H1 (cell line): ENCODE data around the gene HS3ST5.

Experiments
- ATF2 ChIP-seq: IDR thresholded peaks from 2 replicates; pipeline ENCODE4 v1.6.1; 2012; ENCODE audit warnings: low read length, inconsistent platforms
- CBX5 ChIP-seq: fragments of 300-800, 300-1000 bp; sonication (generic); IDR thresholded peaks from 2 replicates; pipeline ENCODE4 v1.7.1; 2016; ENCODE audit warnings: antibody characterized with exemption, low read length, low read depth
- CTCF ChIP-seq, 3 experiments: IDR thresholded peaks; 1 replicate in 2 of 3; 2 replicates in 1 of 3; pipeline versions ENCODE4 v1.5.1 to v1.6.1; 2011; ENCODE audit warnings: low read length in 3 of 3, mild to moderate bottlenecking in 3 of 3, inconsistent platforms in 2 of 3, low read depth in 1 of 3, moderate library complexity in 1 of 3; ENCODE audit not compliant: insufficient read depth in 1 of 3; ENCODE audit errors: control extremely low read depth in 1 of 3
- EZH2 ChIP-seq: fragments of 200-600 bp; sonication (generic); IDR thresholded peaks from 2 replicates; pipeline ENCODE4 v1.7.1; 2012; ENCODE audit warnings: low read depth, mild to moderate bottlenecking, moderate library complexity, low read length, inconsistent platforms; ENCODE audit not compliant: severe bottlenecking
- GTF2F1 ChIP-seq: IDR thresholded peaks from 2 replicates; pipeline ENCODE4 v1.6.1; 2012; ENCODE audit warnings: low read depth, low read length, improper control_type of control experiment, borderline replicate concordance
- POLR2AphosphoS5 ChIP-seq: IDR thresholded peaks from 2 replicates; pipeline ENCODE4 v1.6.1; 2011; ENCODE audit warnings: low read depth, low read length
- SIX5 ChIP-seq: IDR thresholded peaks from 2 replicates; pipeline ENCODE4 v1.6.1; 2011; ENCODE audit warnings: mild to moderate bottlenecking, low read depth, low read length
- TAF1 ChIP-seq: IDR thresholded peaks from 2 replicates; pipeline ENCODE4 v1.6.1; 2011; ENCODE audit warnings: mild to moderate bottlenecking, low read depth, low read length
- TCF12 ChIP-seq: IDR thresholded peaks from 2 replicates; pipeline ENCODE4 v1.6.1; 2011; ENCODE audit warnings: low read depth, mild to moderate bottlenecking, low read length

- no peak for TF ChIP-seq TAF1
- TF ChIP-seq TCF12, result no peak
- TF ChIP-seq CTCF (IDR thresholded peaks at IDR 0.05; ENCODE audit: control extremely low read depth in 1 of 3, insufficient read depth in 1 of 3, low read depth in 1 of 3, low read length in 3 of 3), result no peak
- no peak for TF ChIP-seq ATF2
- no peak for TF ChIP-seq EZH2
- no peak for TF ChIP-seq GTF2F1
- TF ChIP-seq SIX5, result no peak
- TF ChIP-seq CBX5, result no peak
- no peak for TF ChIP-seq POLR2AphosphoS5
Measured at GRCh38 chr6:114115652-114116051, 227.2 kb downstream of the HS3ST5 start.
